DMS114 treated with DMSO at 0.1 percent for 48 hours (cell line): ENCODE measurements around the gene IRF6.
A peak's percentile ranks its signal among the peaks of the same experiment; 100 is the strongest.

ENCODE experiments used
- DNase-seq: peaks from one replicate; lab custom pipeline; 2025; ENCODE audit not compliant: unreplicated experiment; lab: John Stamatoyannopoulos, UW

Gene IRF6

GRCh38 chr1:209805875-209806760, at the start of gene IRF6:
Gene IRF6 (minus strand): TSS chr1:209806142. CDS start chr1:209801413, 4,729 bp downstream.
- DNase-seq: peak; percentile 49

- DNase-seq: no peak
These were observed 49.7 kb upstream of the IRF6 start for GRCh38 chr1:209855623-209856022.

GRCh38 chr1:209855006-209855405, 49.1 kb upstream of the IRF6 start:
- DNase-seq: no peak

- DNase-seq: no peak
These were observed 48.3 kb upstream of the IRF6 start for GRCh38 chr1:209854196-209854595.

GRCh38 chr1:209853676-209854075, 47.7 kb upstream of the IRF6 start:
- DNase-seq: no peak

- peak; percentile 20 for DNase-seq
These were observed 44.5 kb upstream of the IRF6 start for GRCh38 chr1:209850342-209850979.

- DNase-seq: no peak
These were observed 43.4 kb upstream of the IRF6 start for GRCh38 chr1:209849388-209849787.

GRCh38 chr1:209845408-209845725, 39.4 kb upstream of the IRF6 start:
- DNase-seq: no peak

- no peak for DNase-seq
These were observed 38.9 kb upstream of the IRF6 start for GRCh38 chr1:209844695-209845407.

- DNase-seq: no peak
These were observed 34.7 kb upstream of the IRF6 start for GRCh38 chr1:209840611-209841010.

- no peak for DNase-seq
These were observed 34.1 kb upstream of the IRF6 start for GRCh38 chr1:209839875-209840546.

GRCh38 chr1:209838537-209838936, 32.6 kb upstream of the IRF6 start:
- no peak for DNase-seq

GRCh38 chr1:209837671-209838070, 31.7 kb upstream of the IRF6 start:
- no peak for DNase-seq

- DNase-seq: no peak
These were observed 29.9 kb upstream of the IRF6 start for GRCh38 chr1:209835782-209836298.

GRCh38 chr1:209831615-209832014, 25.7 kb upstream of the IRF6 start:
- DNase-seq: no peak

GRCh38 chr1:209830722-209831121, 24.8 kb upstream of the IRF6 start:
- no peak for DNase-seq

GRCh38 chr1:209829716-209830115, 23.8 kb upstream of the IRF6 start:
- no peak for DNase-seq

- peak; percentile 94 for DNase-seq
These were observed 21.7 kb upstream of the IRF6 start, which contains the start of gene UTP25 for GRCh38 chr1:209827384-209828262. Gene UTP25 (plus strand): TSS chr1:209827972. CDS start chr1:209828064, 92 bp downstream.

GRCh38 chr1:209825591-209826434, 19.9 kb upstream of the IRF6 start:
- DNase-seq: no peak
